Hepatocyte (in vitro differentiated cells): ENCODE measurements around the gene WDR18. TPM values are rescaled to one million over a fixed set of nuclear protein-coding genes. Genes with fewer than 3 reads are reported as not detected.
A peak's percentile ranks its signal among the peaks of the same experiment; 100 is the strongest.

ENCODE experiments used
- DNase-seq: peaks from one replicate; pipeline ENCODE4 v3.0.0-alpha.2; 2016; ENCODE audit warnings: low spot score
- H2AFZ ChIP-seq: fragments of 200-600 bp; sonication (generic); 2 replicates; pipeline ENCODE4 v1.6.0; 2016; ENCODE audit warnings: antibody characterized with exemption, mild to moderate bottlenecking
- H3K27ac ChIP-seq: fragments of 200-600 bp; sonication (generic); 2 replicates; pipeline ENCODE4 v1.5.1; 2016; ENCODE audit warnings: mild to moderate bottlenecking
- H3K27me3 ChIP-seq: fragments of 200-600 bp; sonication (generic); 2 replicates; pipeline ENCODE4 v1.6.1; 2016
- H3K36me3 ChIP-seq: fragments of 200-600 bp; sonication (generic); replicated peaks from 2 replicates; pipeline ENCODE4 v1.5.1; 2016; ENCODE audit warnings: low read depth; ENCODE audit not compliant: insufficient read depth
- H3K4me1 ChIP-seq: fragments of 200-600 bp; sonication (generic); 2 replicates; pipeline ENCODE4 v1.5.1; 2016; ENCODE audit warnings: mild to moderate bottlenecking, moderate library complexity; ENCODE audit not compliant: insufficient read depth
- H3K4me2 ChIP-seq: fragments of 200-600 bp; sonication (generic); 2 replicates; pipeline ENCODE4 v1.6.0; 2016
- H3K4me3 ChIP-seq: fragments of 200-600 bp; sonication (generic); 2 replicates; pipeline ENCODE4 v1.5.1; 2016; ENCODE audit warnings: mild to moderate bottlenecking
- H3K79me2 ChIP-seq: fragments of 200-600 bp; sonication (generic); 2 replicates; pipeline ENCODE4 v1.6.0; 2017; ENCODE audit warnings: mild to moderate bottlenecking
- H3K9me2 ChIP-seq: fragments of 200-600 bp; sonication (generic); replicated peaks from 2 replicates; pipeline ENCODE4 v1.6.0; 2017; ENCODE audit warnings: mild to moderate bottlenecking; ENCODE audit not compliant: insufficient read depth
- H3K9me3 ChIP-seq: fragments of 200-600 bp; sonication (generic); 2 replicates; pipeline ENCODE4 v1.5.1; 2016; ENCODE audit warnings: low read depth, mild to moderate bottlenecking
- H4K20me1 ChIP-seq: fragments of 200-600 bp; sonication (generic); 2 replicates; pipeline ENCODE4 v1.6.0; 2016; ENCODE audit warnings: mild to moderate bottlenecking; ENCODE audit not compliant: insufficient read depth, poor library complexity, severe bottlenecking
- CTCF ChIP-seq: fragments of 200-600 bp; sonication (generic); IDR thresholded peaks from 2 replicates; pipeline ENCODE4 v1.5.1; 2016; ENCODE audit warnings: antibody characterized with exemption, mild to moderate bottlenecking; ENCODE audit not compliant: poor library complexity
- EZH2 ChIP-seq: fragments of 200-600 bp; sonication (generic); IDR thresholded peaks from 2 replicates; pipeline ENCODE4 v1.6.1; 2016; ENCODE audit warnings: antibody characterized with exemption, mild to moderate bottlenecking, borderline replicate concordance
- EZH2phosphoT487 ChIP-seq: fragments of 200-600 bp; sonication (generic); IDR thresholded peaks from one replicate; pipeline ENCODE4 v1.6.1; 2018; ENCODE audit warnings: antibody characterized with exemption, mild to moderate bottlenecking, low read depth, moderate library complexity; ENCODE audit not compliant: unreplicated experiment, severe bottlenecking
- WGBS: methylation state at CpG from one replicate; pipeline ENCODE4 v1.1.6; 2016; ENCODE audit warnings: low lambda C conversion rate; ENCODE audit errors: missing lambda C conversion rate; 5-methylcytosine and 5-hydroxymethylcytosine counted together
- polyA plus RNA-seq: library from polyadenylated mRNA; unstranded; fragments of >200 nt; fragmentation: Nextera tagmentation; extraction: Ambion mirVana; gene quantifications from 2 replicates; pipeline ENCODE4 v1.2.1, GENCODE V29; 2016
- total RNA-seq: library from RNA; depleted of rRNA; stranded (reverse); fragments of >200 nt; gene quantifications from 2 replicates; pipeline ENCODE4 v1.2.3, GENCODE V29; 2014

WDR18 gene
- total and polyA plus RNA-seq, 2 experiments from 2014 or later = 60.0 to 169 TPM

GRCh38 chr19:1000095-1000494, 15.9 kb downstream of the WDR18 start, which contains the start of gene GRIN3B:
Gene GRIN3B, plus strand, starts transcription at chr19:1000419. Its CDS starts 19 bp downstream, at chr19:1000438.
- peak within 1 kb of the TSS; percentile 90 for H3K4me2 ChIP-seq
- H3K9me3 ChIP-seq = no peaks in the 10 kb centered on the region
- TF ChIP-seq EZH2phosphoT487 (no peak), EZH2 (peak; percentile 23), CTCF (peak; percentile 68)
- WGBS = 10% methylated on average over 12 of the region's 43 CpGs
- no peaks in the 10 kb centered on the region for H3K79me2 ChIP-seq
- no peaks in the 10 kb centered on the region for H4K20me1 ChIP-seq
- H3K9me2 ChIP-seq = no peaks in the 10 kb centered on the region
- peaks cover 53% of the 10 kb centered on the region for H3K27me3 ChIP-seq
- H3K36me3 ChIP-seq = no peaks in the 10 kb centered on the region
- DNase-seq = peak; percentile 85
- no peak within 1 kb of the TSS for H2AFZ ChIP-seq
- no peak within 1 kb of the TSS for H3K27ac ChIP-seq
- no peak within 1 kb of the TSS for H3K4me3 ChIP-seq
- H3K4me1 ChIP-seq = peaks cover 18% of the 10 kb centered on the region

DNA sequence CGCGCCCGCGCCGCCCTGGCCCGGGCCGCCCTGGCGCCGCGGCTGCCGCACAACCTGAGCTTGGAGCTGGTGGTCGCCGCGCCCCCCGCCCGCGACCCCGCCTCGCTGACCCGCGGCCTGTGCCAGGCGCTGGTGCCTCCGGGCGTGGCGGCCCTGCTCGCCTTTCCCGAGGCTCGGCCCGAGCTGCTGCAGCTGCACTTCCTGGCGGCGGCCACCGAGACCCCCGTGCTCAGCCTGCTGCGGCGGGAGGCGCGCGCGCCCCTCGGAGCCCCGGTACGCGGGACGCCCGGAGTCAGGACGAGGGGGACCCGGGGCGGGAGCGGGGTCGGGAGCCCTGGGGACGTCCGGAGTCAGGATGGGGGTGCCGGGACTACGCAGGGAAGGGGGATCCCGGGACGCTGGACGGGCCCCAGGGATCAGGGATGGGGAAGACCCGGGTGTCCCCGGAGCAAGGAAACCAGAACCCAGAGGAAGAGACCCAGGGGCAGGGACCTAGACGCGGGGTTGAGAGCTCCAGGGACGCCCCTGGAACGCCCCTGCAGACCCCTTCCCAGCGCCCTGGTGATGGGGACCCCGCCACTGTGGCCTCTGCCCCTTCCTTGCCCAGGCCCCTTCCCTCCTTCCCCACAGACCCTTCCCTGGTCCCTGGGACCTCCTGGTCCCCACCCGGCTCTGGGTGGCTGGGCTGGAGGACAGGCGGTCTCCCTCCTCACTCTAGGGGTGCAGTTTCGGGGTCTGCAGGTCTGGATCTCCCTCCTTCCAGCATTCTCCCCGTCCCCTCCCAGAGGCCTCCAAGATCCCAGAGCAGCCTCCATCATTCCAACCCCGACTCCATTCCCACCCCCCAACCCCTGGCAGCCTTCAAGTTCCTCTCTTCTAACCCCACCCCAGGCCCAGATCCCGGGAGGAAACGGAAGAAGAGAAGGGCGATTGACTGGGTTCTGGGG, 16.7 kb downstream of the WDR18 start:
- peak overlapping the region; percentile 90 for H3K4me2 ChIP-seq

GRCh38 chr19:1001538-1002166, 17.5 kb downstream of the WDR18 start:
- H3K4me3 ChIP-seq = no peak overlapping the region
- no peaks in the 10 kb centered on the region for H3K9me3 ChIP-seq
- no peaks in the 10 kb centered on the region for H3K79me2 ChIP-seq
- 16% methylated on average over 17 of the region's 20 CpGs for WGBS
- peaks cover 42% of the 10 kb centered on the region for H3K27me3 ChIP-seq
- no peak overlapping the region for H2AFZ ChIP-seq
- H3K4me2 ChIP-seq = peak overlapping the region; percentile 90
- TF ChIP-seq EZH2phosphoT487 = no peak
- TF ChIP-seq CTCF = peak; percentile 84
- H3K36me3 ChIP-seq = no peaks in the 10 kb centered on the region
- no peaks in the 10 kb centered on the region for H4K20me1 ChIP-seq
- peak; percentile 74 for DNase-seq
- H3K4me1 ChIP-seq = peaks cover 9% of the 10 kb centered on the region
- H3K27ac ChIP-seq = no peak overlapping the region
- H3K9me2 ChIP-seq = no peaks in the 10 kb centered on the region

More for the DNA sequence above, 16.7 kb downstream of the WDR18 start:
- Histone ChIP-seq H3K27ac (no peak overlapping the region), H3K9me2 (no peaks in the 10 kb centered on the region), H3K4me1 (peaks cover 17% of the 10 kb centered on the region), H3K4me3 (no peak overlapping the region), H3K79me2 (no peaks in the 10 kb centered on the region), H2AFZ (no peak overlapping the region), H3K36me3 (no peaks in the 10 kb centered on the region), H3K27me3 (peaks cover 48% of the 10 kb centered on the region), H3K9me3 (no peaks in the 10 kb centered on the region), H4K20me1 (no peaks in the 10 kb centered on the region)
- DNase-seq = no peak
- TF ChIP-seq EZH2 = no peak
- no peak for TF ChIP-seq EZH2phosphoT487
- no peak for TF ChIP-seq CTCF
- WGBS = 9% methylated on average over 34 of the region's 73 CpGs
